NCI-H748 treated with DMSO at 0.1 percent for 48 hours (cell line): ENCODE results near the gene GRB2.
A peak's percentile ranks its signal among the peaks of the same experiment; 100 is the strongest.
"Not testable (repeated sequence)": the region's sequence is repeated elsewhere in the genome, so short reads cannot be mapped to it uniquely, and the experiment has no call there.

Source experiments
- DNase-seq: peaks from one replicate; lab custom pipeline; 2025; lab: John Stamatoyannopoulos, UW

GRB2 gene

GRCh38 chr17:75318615-75319222 is 86.8 kb downstream of the GRB2 start:
- DNase-seq = no peak

GRCh38 chr17:75318211-75318610 is 87.3 kb downstream of the GRB2 start:
- DNase-seq = no peak

- no peak for DNase-seq
Measured at GRCh38 chr17:75317671-75318070, 87.8 kb downstream of the GRB2 start.

- DNase-seq = no peak
Measured at GRCh38 chr17:75316253-75316652, 89.2 kb downstream of the GRB2 start.

GRCh38 chr17:75315541-75316243 is 89.8 kb downstream of the GRB2 start:
- DNase-seq = no peak

- no peak for DNase-seq
Measured at GRCh38 chr17:75313941-75314551, 91.4 kb downstream of the GRB2 start.

GRCh38 chr17:75308732-75309629 is 96.5 kb downstream of the GRB2 start:
- DNase-seq = no peak

- no peak for DNase-seq
Measured at GRCh38 chr17:75307957-75308731, 97.3 kb downstream of the GRB2 start.

GRCh38 chr17:75301502-75302206 is 103.8 kb downstream of the GRB2 start:
- no peak for DNase-seq

- no peak for DNase-seq
Measured at GRCh38 chr17:75301049-75301448, 104.4 kb downstream of the GRB2 start.

GRCh38 chr17:75300280-75300679 is 105.2 kb downstream of the GRB2 start:
- no peak for DNase-seq

GRCh38 chr17:75295201-75296158 is 110.0 kb downstream of the GRB2 start:
- no peak for DNase-seq

GRCh38 chr17:75292810-75293448 is 112.5 kb downstream of the GRB2 start:
- not testable (repeated sequence) for DNase-seq

- no peak for DNase-seq
Measured at GRCh38 chr17:75289832-75290337, 115.6 kb downstream of the GRB2 start.

- DNase-seq = peak; percentile 90
Measured at GRCh38 chr17:75289115-75289831, 116.2 kb downstream of the GRB2 start, which contains the start of gene SLC25A19. SLC25A19 (minus strand) TSS chr17:75289433; CDS start chr17:75286764, 2,669 bp downstream.

- no peak for DNase-seq
Measured at GRCh38 chr17:75288770-75289114, 116.7 kb downstream of the GRB2 start.

- no peak for DNase-seq
Measured at GRCh38 chr17:75288359-75288758, 117.1 kb downstream of the GRB2 start.

- DNase-seq = no peak
Measured at GRCh38 chr17:75287221-75287620, 118.3 kb downstream of the GRB2 start.
